Activated CD4-positive, alpha-beta memory T cell treated with anti-CD3 and anti-CD28 coated beads, Interleukin-2, amount 10 ng/mL, durations not matched to agents 7 days and 5 days (primary cell): ENCODE results near the gene OR13J1. TPM values are rescaled to one million over a fixed set of nuclear protein-coding genes. Genes with fewer than 3 reads are reported as not detected.
"Not testable (repeated sequence)": the region's sequence is repeated elsewhere in the genome, so short reads cannot be mapped to it uniquely, and the experiment has no call there.

Experiments used
- CTCF ChIA-PET: fragments of 350-600 bp; sonication (Branson Sonifier 250); formaldehyde crosslinking; loops from one replicate; lab custom pipeline; 2021; ENCODE audit warnings: antibody characterized with exemption, inconsistent platforms; lab: Charles Lee
- POLR2A ChIA-PET: fragments of 350-600 bp; sonication (Branson Sonifier 250); formaldehyde crosslinking; loops from one replicate; lab custom pipeline; 2021; ENCODE audit warnings: antibody characterized with exemption; lab: Charles Lee
- DNase-seq: peaks from one replicate; pipeline ENCODE4 v3.0.0-alpha.2; 2020
- H3K27ac Mint-ChIP-seq: one replicate; pipeline ENCODE4 v1.8.0; 2021; ENCODE audit warnings: mild to moderate bottlenecking, mixed read lengths
- H3K27me3 Mint-ChIP-seq: one replicate; pipeline ENCODE4 v1.8.0; 2021; ENCODE audit warnings: mixed read lengths
- H3K36me3 Mint-ChIP-seq: one replicate; pipeline ENCODE4 v1.8.0; 2021; ENCODE audit warnings: low read depth, mixed read lengths
- H3K4me1 Mint-ChIP-seq: one replicate; pipeline ENCODE4 v1.8.0; 2021; ENCODE audit warnings: mixed read lengths
- H3K4me3 Mint-ChIP-seq: one replicate; pipeline ENCODE4 v1.8.0; 2021; ENCODE audit warnings: mild to moderate bottlenecking, mixed read lengths
- H3K9me3 Mint-ChIP-seq: one replicate; pipeline ENCODE4 v1.8.0; 2021; ENCODE audit warnings: mixed read lengths
- total RNA-seq, 2 experiments: library from RNA; stranded (reverse); gene quantifications; one replicate each; pipeline ENCODE4 v1.2.3, GENCODE V29; 2021

The OR13J1 gene
- total RNA-seq, 2 experiments from 2014 or later, result not detected

GRCh38 chr9:35896570-35896969, 26.4 kb upstream of the OR13J1 start:
- Mint-ChIP-seq H3K36me3 (no peaks in the 10 kb centered on the region), H3K27me3 (peaks cover 22% of the 10 kb centered on the region), H3K9me3 (no peaks in the 10 kb centered on the region), H3K4me1 (no peaks in the 10 kb centered on the region), H3K27ac (no peak overlapping the region), H3K4me3 (no peak overlapping the region)
- ChIA-PET CTCF (interaction anchor here (1.0 to 2.2 kb wide), 3 partner anchors 14 to 70 kb away, joined by 3 to 6 read pairs (median 3); no protein-coding TSS in a partner anchor), POLR2A (no interaction called here)
- no peak for DNase-seq

- H3K36me3 Mint-ChIP-seq, result no peaks in the 10 kb centered on the region
- H3K4me1 Mint-ChIP-seq, result no peaks in the 10 kb centered on the region
- no peak for DNase-seq
- H3K4me3 Mint-ChIP-seq, result no peak overlapping the region
- POLR2A ChIA-PET, result no interaction called here
- H3K27ac Mint-ChIP-seq, result no peak overlapping the region
- peaks cover 13% of the 10 kb centered on the region for H3K27me3 Mint-ChIP-seq
- CTCF ChIA-PET, result interaction anchor here (1.8 kb wide), 1 partner anchor 10 kb away, joined by 6 read pairs; no protein-coding TSS in a partner anchor
- H3K9me3 Mint-ChIP-seq, result no peaks in the 10 kb centered on the region
Measured at GRCh38 chr9:35892051-35892450, 21.9 kb upstream of the OR13J1 start.

- H3K27ac Mint-ChIP-seq, result no peak overlapping the region
Measured at GRCh38 chr9:35891646-35892045, 21.4 kb upstream of the OR13J1 start.

GRCh38 chr9:35884908-35885307, 14.7 kb upstream of the OR13J1 start:
- H3K9me3 Mint-ChIP-seq, POLR2A ChIA-PET, DNase-seq, H3K36me3 Mint-ChIP-seq, H3K4me3 Mint-ChIP-seq, H3K27ac Mint-ChIP-seq, H3K4me1 Mint-ChIP-seq: not testable (repeated sequence)
- peaks cover 16% of the 10 kb centered on the region for H3K27me3 Mint-ChIP-seq
- CTCF ChIA-PET, result interaction anchor here (1.9 kb wide), 1 partner anchor 95 kb away, joined by 9 read pairs; no protein-coding TSS in a partner anchor

More at GRCh38 chr9:35891646-35892045, 21.4 kb upstream of the OR13J1 start:
- CTCF ChIA-PET, result interaction anchor here (1.8 kb wide), 1 partner anchor 9 kb away, joined by 6 read pairs; no protein-coding TSS in a partner anchor
- POLR2A ChIA-PET, result no interaction called here
- Mint-ChIP-seq H3K36me3 (no peaks in the 10 kb centered on the region), H3K4me1 (no peaks in the 10 kb centered on the region), H3K9me3 (no peaks in the 10 kb centered on the region), H3K4me3 (no peak overlapping the region), H3K27me3 (peaks cover 13% of the 10 kb centered on the region)
- DNase-seq, result no peak

GRCh38 chr9:35882996-35883395, 12.8 kb upstream of the OR13J1 start:
- Mint-ChIP-seq H3K4me3 (no peak overlapping the region), H3K27me3 (peaks cover 24% of the 10 kb centered on the region), H3K27ac (no peak overlapping the region), H3K9me3 (no peaks in the 10 kb centered on the region), H3K4me1 (no peaks in the 10 kb centered on the region), H3K36me3 (no peaks in the 10 kb centered on the region)
- ChIA-PET POLR2A (no interaction called here), CTCF (interaction anchor here (0.9 to 1.7 kb wide), 16 partner anchors 8 to 188 kb away, joined by 3 to 54 read pairs (median 4); partner anchors contain the start of genes GBA2, RGP1 and TLN1)
- DNase-seq, result no peak

GRCh38 chr9:35882263-35882848, 12.2 kb upstream of the OR13J1 start:
- no peaks in the 10 kb centered on the region for H3K4me1 Mint-ChIP-seq
- H3K36me3 Mint-ChIP-seq, result no peaks in the 10 kb centered on the region
- peak; percentile 80 for DNase-seq
- H3K4me3 Mint-ChIP-seq, result no peak overlapping the region
- H3K27me3 Mint-ChIP-seq, result peaks cover 29% of the 10 kb centered on the region
- peaks cover 6% of the 10 kb centered on the region for H3K9me3 Mint-ChIP-seq
- CTCF ChIA-PET, result interaction anchor here (0.6 to 1.7 kb wide), 29 partner anchors 9 to 270 kb away, joined by 3 to 54 read pairs (median 4); partner anchors contain the start of genes FAM221B, GBA2, RGP1 and TLN1
- H3K27ac Mint-ChIP-seq, result no peak overlapping the region
- POLR2A ChIA-PET, result interaction anchor here (1.0 to 1.1 kb wide), 3 partner anchors 8 to 142 kb away, joined by 3 to 4 read pairs (median 4); no protein-coding TSS in a partner anchor

GRCh38 chr9:35872505-35872904, 2.3 kb upstream of the OR13J1 start:
- Mint-ChIP-seq H3K27ac (no peak overlapping the region), H3K4me3 (no peak overlapping the region)

GRCh38 chr9:35871545-35871944, 1.3 kb upstream of the OR13J1 start:
- no peaks in the 10 kb centered on the region for H3K4me1 Mint-ChIP-seq
- H3K36me3 Mint-ChIP-seq, result no peaks in the 10 kb centered on the region
- CTCF ChIA-PET, result no interaction called here
- peaks cover 12% of the 10 kb centered on the region for H3K27me3 Mint-ChIP-seq
- no peak overlapping the region for H3K4me3 Mint-ChIP-seq
- no peak for DNase-seq
- POLR2A ChIA-PET, result no interaction called here
- no peaks in the 10 kb centered on the region for H3K9me3 Mint-ChIP-seq
- H3K27ac Mint-ChIP-seq, result no peak overlapping the region

More at GRCh38 chr9:35872505-35872904, 2.3 kb upstream of the OR13J1 start:
- Mint-ChIP-seq H3K4me1 (no peaks in the 10 kb centered on the region), H3K27me3 (peaks cover 18% of the 10 kb centered on the region), H3K36me3 (no peaks in the 10 kb centered on the region), H3K9me3 (peaks cover 4% of the 10 kb centered on the region)
- DNase-seq, result no peak
- CTCF ChIA-PET, result no interaction called here
- POLR2A ChIA-PET, result no interaction called here

- no peaks in the 10 kb centered on the region for H3K36me3 Mint-ChIP-seq
- ChIA-PET POLR2A (no interaction called here), CTCF (no interaction called here)
- peaks cover under 1% of the 10 kb centered on the region for H3K27me3 Mint-ChIP-seq
- no peak overlapping the region for H3K27ac Mint-ChIP-seq
- H3K4me3 Mint-ChIP-seq, result no peak overlapping the region
- H3K4me1 Mint-ChIP-seq, result no peaks in the 10 kb centered on the region
- DNase-seq, result no peak
- no peaks in the 10 kb centered on the region for H3K9me3 Mint-ChIP-seq
Measured at GRCh38 chr9:35869621-35870216, 482 bp downstream of the OR13J1 start.

- H3K27ac Mint-ChIP-seq, result no peak overlapping the region
- H3K27me3 Mint-ChIP-seq, result no peaks in the 10 kb centered on the region
- ChIA-PET POLR2A (no interaction called here), CTCF (no interaction called here)
- no peaks in the 10 kb centered on the region for H3K9me3 Mint-ChIP-seq
- no peak for DNase-seq
- no peaks in the 10 kb centered on the region for H3K4me1 Mint-ChIP-seq
- H3K4me3 Mint-ChIP-seq, result no peak overlapping the region
- no peaks in the 10 kb centered on the region for H3K36me3 Mint-ChIP-seq
Measured at GRCh38 chr9:35868933-35869332, 1.3 kb downstream of the OR13J1 start.

- POLR2A ChIA-PET, result no interaction called here
- Mint-ChIP-seq H3K36me3 (no peaks in the 10 kb centered on the region), H3K4me3 (no peak overlapping the region), H3K4me1 (no peaks in the 10 kb centered on the region), H3K27me3 (peaks cover 3% of the 10 kb centered on the region), H3K9me3 (no peaks in the 10 kb centered on the region), H3K27ac (no peak overlapping the region)
- DNase-seq, result no peak
- CTCF ChIA-PET, result no interaction called here
Measured at GRCh38 chr9:35867538-35867937, 2.7 kb downstream of the OR13J1 start.

GRCh38 chr9:35864695-35865255, 5.4 kb downstream of the OR13J1 start:
- Mint-ChIP-seq H3K4me1 (no peaks in the 10 kb centered on the region), H3K27ac (no peak overlapping the region), H3K36me3 (no peaks in the 10 kb centered on the region), H3K27me3 (peaks cover 9% of the 10 kb centered on the region), H3K9me3 (no peaks in the 10 kb centered on the region), H3K4me3 (no peak overlapping the region)
- DNase-seq, result no peak
- CTCF ChIA-PET, result interaction anchor here (1.7 kb wide), 1 partner anchor 17 kb away, joined by 5 read pairs; no protein-coding TSS in a partner anchor
- POLR2A ChIA-PET, result no interaction called here

- Mint-ChIP-seq H3K27me3 (peaks cover 9% of the 10 kb centered on the region), H3K4me3 (no peak overlapping the region), H3K36me3 (no peaks in the 10 kb centered on the region), H3K4me1 (no peaks in the 10 kb centered on the region), H3K9me3 (no peaks in the 10 kb centered on the region), H3K27ac (no peak overlapping the region)
- ChIA-PET POLR2A (no interaction called here), CTCF (interaction anchor here (0.7 to 1.7 kb wide), 2 partner anchors 19 to 206 kb away, joined by 3 to 5 read pairs; partner anchors contain the start of gene RMRP)
- DNase-seq, result no peak
Measured at GRCh38 chr9:35863583-35863982, 6.6 kb downstream of the OR13J1 start.
